Measurements from ENCODE around the gene BABAM1. TPM values are rescaled to one million over a fixed set of nuclear protein-coding genes. Genes with fewer than 3 reads are reported as not detected.

BABAM1 gene
- total RNA-seq (2014; rRNA removed; shearing (Covaris generic)) = 78.5 and 82.7 TPM in 2 replicates
- 90.3 and 99.6 TPM in 2 replicates for polyA plus RNA-seq (2016; fragmentation: Nextera tagmentation; extraction: Ambion mirVana)

GRCh38 chr19:17266975-17267788 is at the start of gene BABAM1:
Gene BABAM1, plus strand, starts transcription at chr19:17267443. Its CDS starts 1,364 bp downstream, at chr19:17268807.
- Histone ChIP-seq H3K27ac (peak within 1 kb of the TSS; percentile 68), H3K9ac (peak within 1 kb of the TSS; percentile 88), H3K4me3 (peak within 1 kb of the TSS; percentile 96), H3K36me3 (ENCODE audit: low read depth) (0 out of 2 replicates have a peak, but pooled peaks cover 4% of the 10 kb centered on the region), H3K9me3 (ENCODE audit: low read depth) (no peaks in the 10 kb centered on the region), H3F3A (ENCODE audit: insufficient read depth) (peaks cover 7% of the 10 kb centered on the region), H3K9me2 (ENCODE audit: insufficient read depth) (no peaks in the 10 kb centered on the region), H3K79me2 (ENCODE audit: insufficient read depth) (peaks cover 30% of the 10 kb centered on the region), H3K4me1 (ENCODE audit: insufficient read depth) (peaks cover 6% of the 10 kb centered on the region), H3K27me3 (replicated peaks; ENCODE audit: insufficient read depth) (no peaks in the 10 kb centered on the region), H4K20me1 (ENCODE audit: insufficient read depth) (no peaks in the 10 kb centered on the region), H3K4me2 (ENCODE audit: unreplicated experiment) (peak within 1 kb of the TSS; percentile 97), H2AFZ (peak within 1 kb of the TSS; percentile 96)
- TF ChIP-seq EZH2phosphoT487 (IDR thresholded peaks at IDR 0.05; ENCODE audit: insufficient read depth, low read depth) = no peak
- TF ChIP-seq EZH2 (IDR thresholded peaks at IDR 0.05; ENCODE audit: insufficient read depth, poor library complexity, severe bottlenecking) = no peak
- in situ Hi-C loops (cut with MboI) = no loop called here
- DNase-seq = peak; percentile 98
- WGBS, 2 experiments (ENCODE audit: low coverage in 1 of 2, low lambda C conversion rate in 2 of 2, missing lambda C conversion rate in 2 of 2) = 0 to 1% methylated on average over 27 of the region's 27 CpGs

GRCh38 chr19:17219286-17219685 is 48.0 kb upstream of the BABAM1 start:
- Histone ChIP-seq H3K4me1 (ENCODE audit: insufficient read depth) (peaks cover 12% of the 10 kb centered on the region), H3K9me3 (ENCODE audit: low read depth) (no peaks in the 10 kb centered on the region), H3K79me2 (ENCODE audit: insufficient read depth) (0 out of 2 replicates have a peak, but pooled peaks cover 5% of the 10 kb centered on the region), H3K4me2 (ENCODE audit: unreplicated experiment) (no peak overlapping the region), H3K9ac (no peak overlapping the region), H3F3A (ENCODE audit: insufficient read depth) (0 out of 2 replicates have a peak, but pooled peaks cover 8% of the 10 kb centered on the region), H3K36me3 (ENCODE audit: low read depth) (peaks cover 7% of the 10 kb centered on the region; the same call in 1 of the 2 replicates), H3K27me3 (replicated peaks; ENCODE audit: insufficient read depth) (no peaks in the 10 kb centered on the region), H2AFZ (no peak overlapping the region), H3K9me2 (ENCODE audit: insufficient read depth) (no peaks in the 10 kb centered on the region), H4K20me1 (ENCODE audit: insufficient read depth) (no peaks in the 10 kb centered on the region), H3K27ac (no peak overlapping the region), H3K4me3 (no peak overlapping the region)
- 99% methylated on average over 8 of the region's 8 CpGs for WGBS, 2 experiments (ENCODE audit: low coverage in 1 of 2, low lambda C conversion rate in 2 of 2, missing lambda C conversion rate in 2 of 2)
- DNase-seq = no peak
- TF ChIP-seq EZH2 (IDR thresholded peaks at IDR 0.05; ENCODE audit: insufficient read depth, poor library complexity, severe bottlenecking) (no peak), EZH2phosphoT487 (IDR thresholded peaks at IDR 0.05; ENCODE audit: insufficient read depth, low read depth) (no peak)
- in situ Hi-C loops (cut with MboI) = no loop called here

GRCh38 chr19:17220207-17220758 is 47.0 kb upstream of the BABAM1 start:
- Histone ChIP-seq H3K4me3 (no peak overlapping the region), H3K27me3 (replicated peaks; ENCODE audit: insufficient read depth) (no peaks in the 10 kb centered on the region), H3K36me3 (ENCODE audit: low read depth) (peaks cover 7% of the 10 kb centered on the region; the same call in 1 of the 2 replicates), H3K27ac (no peak overlapping the region), H3K9ac (0 out of 2 replicates have a peak overlapping the region, but pooled peaks have one; percentile 48), H3K9me3 (ENCODE audit: low read depth) (no peaks in the 10 kb centered on the region), H3F3A (ENCODE audit: insufficient read depth) (0 out of 2 replicates have a peak, but pooled peaks cover 5% of the 10 kb centered on the region), H3K4me1 (ENCODE audit: insufficient read depth) (peaks cover 8% of the 10 kb centered on the region; the same call in 1 of the 2 replicates), H3K9me2 (ENCODE audit: insufficient read depth) (no peaks in the 10 kb centered on the region), H2AFZ (peak overlapping the region; percentile 75), H3K4me2 (ENCODE audit: unreplicated experiment) (no peak overlapping the region), H4K20me1 (ENCODE audit: insufficient read depth) (no peaks in the 10 kb centered on the region), H3K79me2 (ENCODE audit: insufficient read depth) (0 out of 2 replicates have a peak, but pooled peaks cover 5% of the 10 kb centered on the region)
- DNase-seq = peak; percentile 92
- WGBS, 2 experiments (ENCODE audit: low coverage in 1 of 2, low lambda C conversion rate in 2 of 2, missing lambda C conversion rate in 2 of 2) = 17 to 18% methylated on average over 11 to 14 of the region's 14 CpGs
- in situ Hi-C loops (cut with MboI) = no loop called here
- TF ChIP-seq EZH2 (IDR thresholded peaks at IDR 0.05; ENCODE audit: insufficient read depth, poor library complexity, severe bottlenecking) = no peak
- TF ChIP-seq EZH2phosphoT487 (IDR thresholded peaks at IDR 0.05; ENCODE audit: insufficient read depth, low read depth) = no peak

- WGBS, 2 experiments (ENCODE audit: low coverage in 1 of 2, low lambda C conversion rate in 2 of 2, missing lambda C conversion rate in 2 of 2) = 85 to 90% methylated on average over 10 of the region's 10 CpGs
- TF ChIP-seq EZH2 (IDR thresholded peaks at IDR 0.05; ENCODE audit: insufficient read depth, poor library complexity, severe bottlenecking) (no peak), EZH2phosphoT487 (IDR thresholded peaks at IDR 0.05; ENCODE audit: insufficient read depth, low read depth) (no peak)
- Histone ChIP-seq H3K9ac (no peak overlapping the region), H3K79me2 (ENCODE audit: insufficient read depth) (no peaks in the 10 kb centered on the region), H3K9me2 (ENCODE audit: insufficient read depth) (no peaks in the 10 kb centered on the region), H3K36me3 (ENCODE audit: low read depth) (no peaks in the 10 kb centered on the region), H4K20me1 (ENCODE audit: insufficient read depth) (no peaks in the 10 kb centered on the region), H3K4me1 (ENCODE audit: insufficient read depth) (peaks cover 8% of the 10 kb centered on the region), H3K27me3 (replicated peaks; ENCODE audit: insufficient read depth) (no peaks in the 10 kb centered on the region), H3K9me3 (ENCODE audit: low read depth) (no peaks in the 10 kb centered on the region), H3K27ac (no peak overlapping the region), H3K4me3 (no peak overlapping the region), H2AFZ (peak overlapping the region; percentile 97; the same call in 1 of the 2 replicates), H3K4me2 (ENCODE audit: unreplicated experiment) (no peak overlapping the region), H3F3A (ENCODE audit: insufficient read depth) (0 out of 2 replicates have a peak, but pooled peaks cover 5% of the 10 kb centered on the region)
- in situ Hi-C loops (cut with MboI) = no loop called here
- DNase-seq = no peak
Measured at GRCh38 chr19:17225053-17225452, 42.2 kb upstream of the BABAM1 start.
